HG03558 (cell line): Measurements from ENCODE around the gene ATP6V1G1.
"Not testable (repeated sequence)": the region's sequence is repeated elsewhere in the genome, so short reads cannot be mapped to it uniquely, and the experiment has no call there.

ENCODE experiments used
- ATAC-seq: cut with Tn5 transposase; IDR thresholded peaks from one replicate; pipeline ENCODE4 v1.9.1; 2021; ENCODE audit warnings: moderate number of reproducible peaks; ENCODE audit not compliant: unreplicated experiment; ENCODE audit errors: extremely low read depth

Gene ATP6V1G1

DNA sequence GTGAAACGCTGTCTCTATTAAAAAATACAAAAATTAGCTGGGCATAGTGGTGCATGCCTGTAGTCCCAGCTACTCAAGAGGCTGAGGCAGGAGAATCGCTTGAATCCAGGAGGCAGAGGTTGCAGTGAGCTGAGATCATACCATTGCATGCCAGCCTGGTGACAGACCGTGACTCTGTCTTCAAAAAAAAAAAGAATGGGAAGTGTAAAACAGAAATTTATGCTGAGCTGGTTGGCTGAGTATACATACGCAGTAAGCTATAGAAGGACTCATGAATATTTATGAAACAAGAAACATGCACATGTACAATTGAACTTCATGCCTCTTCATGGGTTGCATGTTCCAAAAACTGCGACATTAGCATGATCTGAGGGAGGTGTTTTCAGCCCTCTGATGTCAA, 10.8 kb upstream of the ATP6V1G1 start:
- ATAC-seq = not testable (repeated sequence)

DNA sequence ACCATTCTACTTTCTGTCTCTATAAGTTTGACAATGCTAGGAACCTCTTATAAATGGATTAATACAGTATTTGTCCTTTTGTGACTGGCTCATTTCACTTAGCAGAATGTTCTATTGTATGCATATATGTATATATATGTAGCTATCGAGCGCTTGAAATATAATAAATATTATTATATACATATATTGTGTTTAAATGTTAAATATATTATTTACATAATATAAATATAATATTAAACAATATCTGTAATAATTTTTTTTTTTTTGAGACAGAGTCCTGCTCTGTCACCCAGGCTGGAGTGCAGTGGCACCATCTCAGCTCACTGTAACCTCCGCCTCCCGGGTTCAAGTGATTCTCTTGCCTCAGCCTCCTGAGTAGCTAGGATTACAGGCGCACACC, 9.4 kb upstream of the ATP6V1G1 start:
- ATAC-seq = not testable (repeated sequence)

DNA sequence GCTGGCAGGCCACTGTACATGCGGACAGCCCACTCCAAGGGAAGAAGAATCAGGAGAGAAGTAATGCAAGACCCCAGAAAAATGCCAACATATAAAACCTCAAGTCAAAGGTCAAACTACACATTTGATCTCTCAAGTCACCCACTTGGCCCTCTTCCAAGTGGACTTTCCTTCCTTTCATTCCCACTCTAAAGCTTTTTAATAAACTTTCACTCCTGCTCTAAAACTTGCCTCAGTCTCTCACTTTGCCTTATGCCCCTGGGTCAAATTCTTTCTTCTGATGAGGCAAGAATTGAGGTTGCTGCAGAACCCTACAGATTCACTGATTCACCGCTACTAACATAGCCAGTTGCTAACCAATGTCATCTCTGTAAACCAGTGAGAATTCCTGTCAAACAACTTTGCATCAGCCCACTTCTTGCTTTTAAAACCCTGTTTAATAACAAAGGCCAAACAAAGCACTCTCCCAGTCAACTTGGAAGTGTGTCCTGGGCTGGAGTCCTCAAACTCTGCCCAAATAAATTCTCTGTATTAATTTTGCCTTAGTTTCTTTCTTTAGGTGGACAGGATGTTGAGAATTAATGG, 6.9 kb upstream of the ATP6V1G1 start:
- no peak for ATAC-seq

DNA sequence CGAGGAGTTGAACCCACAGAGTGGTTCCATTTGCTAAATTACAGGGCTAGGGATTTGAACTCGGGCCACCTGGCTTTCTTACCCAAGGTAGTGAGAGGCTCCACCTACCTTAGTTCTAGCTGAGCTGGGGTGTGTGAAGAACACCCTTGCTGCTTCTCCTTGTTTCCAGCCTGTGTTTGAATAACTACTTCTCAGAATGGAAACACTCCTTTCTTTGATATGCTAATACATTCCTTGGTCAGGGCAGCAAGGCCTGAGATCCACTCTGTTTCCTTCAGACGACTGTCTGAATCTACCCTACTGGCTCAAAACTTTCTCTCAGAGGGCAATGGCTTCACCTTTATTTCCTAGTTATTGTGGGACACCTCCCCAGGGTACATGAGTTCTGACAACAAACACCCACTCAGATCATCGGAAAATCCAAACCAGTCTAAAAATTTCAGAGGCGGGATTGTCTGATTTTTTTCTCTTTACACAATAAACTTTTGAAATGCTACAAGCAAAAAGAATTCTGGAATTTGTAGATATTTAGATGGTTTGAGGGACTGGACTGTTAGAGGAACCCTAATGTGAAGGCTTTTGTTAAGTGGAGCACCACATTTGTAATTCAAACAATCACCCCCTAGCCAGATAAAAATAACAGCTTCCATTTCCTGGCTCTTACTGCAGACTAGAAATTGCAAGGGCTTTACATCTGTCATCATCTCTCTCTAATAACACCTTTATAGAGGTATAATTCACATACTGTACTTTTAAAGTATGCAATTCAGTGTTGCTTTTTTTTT, 4.0 kb upstream of the ATP6V1G1 start:
- no peak for ATAC-seq

DNA sequence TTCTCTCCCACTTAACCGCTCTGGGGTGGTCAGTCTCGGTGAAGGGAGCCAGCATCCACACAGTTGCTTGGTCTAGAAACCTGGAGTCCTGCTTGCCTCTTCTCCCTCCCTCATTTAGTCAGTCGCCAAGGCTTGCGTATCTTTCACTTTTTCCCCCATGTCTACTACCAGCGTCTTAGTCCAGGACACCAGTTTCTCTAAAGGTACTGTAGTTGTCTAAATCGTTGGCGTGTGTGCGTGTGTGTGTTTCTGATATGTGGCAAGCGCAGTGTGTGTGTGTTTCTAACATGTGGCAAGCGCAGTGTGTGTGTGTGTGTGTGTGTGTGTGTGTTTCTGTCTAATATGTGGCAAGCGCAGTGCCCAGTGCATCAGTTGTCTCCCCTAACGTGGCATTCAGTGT, 641 bp downstream of the ATP6V1G1 start:
- ATAC-seq = no peak

DNA sequence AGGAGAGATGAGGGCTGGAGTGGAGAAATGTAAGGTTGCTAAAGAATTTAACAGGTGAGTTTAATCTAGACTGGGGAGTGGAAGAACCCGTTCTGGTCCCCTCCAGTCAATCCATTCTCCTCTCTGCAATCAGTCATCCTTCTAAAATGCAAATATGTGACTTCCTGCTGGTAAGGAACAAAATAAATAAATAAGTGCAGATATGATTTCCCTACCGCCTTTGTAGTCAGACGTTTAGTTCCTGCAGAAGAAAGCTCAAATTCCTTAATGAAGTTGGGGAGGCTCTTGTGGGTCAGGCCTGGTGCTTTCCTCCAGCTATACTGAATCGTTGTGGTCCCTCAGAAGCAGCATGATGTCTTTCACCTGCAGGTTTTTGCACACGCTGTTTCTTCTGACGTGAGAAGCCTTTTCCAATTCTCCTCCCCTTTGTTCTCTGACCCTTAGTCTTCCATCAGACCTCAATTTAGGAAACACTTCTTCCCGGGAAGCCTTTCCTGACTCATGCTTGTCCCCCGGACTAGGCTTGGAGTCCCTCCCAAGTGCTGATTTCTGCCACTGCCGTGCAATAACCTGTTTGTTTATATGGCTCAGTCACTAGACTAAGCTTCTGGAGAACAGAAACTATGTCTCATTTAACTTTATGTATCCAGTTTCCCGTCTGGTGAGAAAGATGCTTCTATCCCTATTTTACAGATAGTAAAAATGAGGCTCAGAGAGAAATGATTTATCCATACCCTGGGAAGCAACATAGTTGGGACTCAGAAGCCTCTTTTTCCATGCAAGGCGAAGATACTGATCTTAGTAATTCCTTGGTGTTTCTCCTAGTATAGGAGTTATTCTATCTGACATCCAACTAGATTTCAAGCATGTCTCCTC, 1.3 kb downstream of the ATP6V1G1 start:
- ATAC-seq = no peak

DNA sequence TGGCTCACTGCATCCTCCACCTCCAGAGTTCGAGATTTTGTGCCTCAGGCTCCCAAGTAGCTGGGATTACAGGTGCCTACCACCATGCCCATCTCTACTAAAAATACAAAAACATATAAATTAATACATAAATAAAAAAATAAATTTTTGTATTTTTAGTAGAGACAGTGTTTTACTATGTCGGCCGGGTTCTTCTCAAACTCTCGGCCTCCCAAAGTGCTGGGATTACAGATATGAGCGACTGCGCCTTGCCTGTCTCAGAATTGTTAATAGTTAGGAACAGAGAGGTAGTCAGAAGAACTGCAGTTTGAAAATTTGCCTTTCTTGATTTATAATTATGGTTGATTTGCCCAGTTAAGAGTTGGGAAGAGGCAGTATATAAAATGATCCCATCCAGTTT, 2.8 kb downstream of the ATP6V1G1 start:
- ATAC-seq = no peak

DNA sequence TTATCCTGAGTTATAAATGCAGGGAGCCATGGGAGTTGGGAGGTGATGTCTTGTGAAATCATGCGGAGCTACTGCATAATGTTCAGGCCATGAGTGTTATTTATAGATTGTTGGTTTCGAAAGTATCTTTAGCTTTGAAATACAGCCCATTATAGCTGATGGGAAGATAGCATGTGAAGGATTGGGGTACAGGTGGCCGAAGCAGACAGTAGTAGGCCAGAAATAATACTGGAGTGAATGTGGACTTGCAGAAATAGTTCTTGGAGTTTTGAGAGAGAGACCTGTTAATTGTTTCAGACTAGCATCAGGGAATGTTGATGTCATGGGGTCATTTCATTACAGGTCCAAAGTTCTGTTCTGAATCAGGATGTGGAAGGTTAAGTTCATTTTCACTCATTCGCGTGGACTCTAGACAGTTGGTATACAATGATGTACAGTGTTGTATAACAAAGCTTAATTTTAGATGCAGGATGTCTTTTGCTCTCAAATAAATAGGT, 3.8 kb downstream of the ATP6V1G1 start:
- no peak for ATAC-seq

DNA sequence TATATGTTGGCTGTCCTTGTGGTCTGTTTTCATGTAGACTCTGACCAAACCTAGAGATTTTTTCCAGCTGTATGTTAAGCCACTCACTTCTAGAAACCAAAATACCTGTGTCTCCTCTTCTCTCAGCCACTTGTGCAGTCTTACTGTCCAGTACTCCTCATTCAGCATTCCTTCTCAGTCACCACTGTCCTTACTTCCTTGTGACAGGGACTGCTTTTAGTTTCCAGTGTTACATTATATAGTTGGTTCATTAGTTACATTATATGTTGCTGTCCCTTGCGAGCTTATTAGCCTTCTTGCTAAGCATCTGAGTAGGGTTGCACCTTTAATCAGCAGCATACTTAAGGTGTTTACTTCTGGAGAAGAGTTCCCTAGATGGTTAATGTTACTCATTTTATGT, 4.3 kb downstream of the ATP6V1G1 start:
- no peak for ATAC-seq

DNA sequence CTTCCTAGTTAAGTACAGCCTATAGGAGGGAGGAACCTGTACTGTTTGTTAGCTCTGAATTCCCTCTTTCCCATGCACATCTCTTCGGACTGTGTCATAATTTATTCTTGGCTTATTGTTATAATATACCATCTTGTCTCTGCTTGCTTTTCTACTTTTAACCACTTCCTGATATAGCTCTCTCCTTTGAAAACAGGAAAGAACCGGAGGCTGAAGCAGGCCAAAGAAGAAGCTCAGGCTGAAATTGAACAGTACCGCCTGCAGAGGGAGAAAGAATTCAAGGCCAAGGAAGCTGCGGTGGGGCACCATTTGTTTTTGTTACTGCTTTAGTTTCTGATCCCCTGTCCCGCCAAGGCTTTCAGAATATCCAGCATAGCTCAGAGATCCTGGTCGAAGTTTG, 4.8 kb downstream of the ATP6V1G1 start:
- no peak for ATAC-seq

DNA sequence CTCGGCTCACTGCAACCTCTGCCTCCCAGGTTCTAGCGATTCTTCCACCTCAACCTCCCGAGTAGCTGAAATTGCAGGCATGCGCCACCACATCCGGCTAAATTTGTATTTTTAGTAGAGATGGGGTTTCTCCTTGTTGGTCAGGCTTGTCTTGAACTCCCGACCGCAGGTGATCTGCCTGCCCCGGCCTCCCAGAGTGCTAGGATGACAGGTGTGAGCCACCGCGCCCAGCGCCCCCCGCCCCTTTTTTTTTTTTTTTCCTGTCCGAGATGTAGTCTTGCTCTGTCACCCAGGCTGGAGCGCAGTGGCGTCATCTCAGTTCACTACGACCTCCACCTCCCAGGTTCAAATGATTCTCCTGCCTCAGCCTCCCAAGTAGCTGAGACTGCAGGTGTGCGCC, 6.6 kb downstream of the ATP6V1G1 start:
- ATAC-seq = no peak

DNA sequence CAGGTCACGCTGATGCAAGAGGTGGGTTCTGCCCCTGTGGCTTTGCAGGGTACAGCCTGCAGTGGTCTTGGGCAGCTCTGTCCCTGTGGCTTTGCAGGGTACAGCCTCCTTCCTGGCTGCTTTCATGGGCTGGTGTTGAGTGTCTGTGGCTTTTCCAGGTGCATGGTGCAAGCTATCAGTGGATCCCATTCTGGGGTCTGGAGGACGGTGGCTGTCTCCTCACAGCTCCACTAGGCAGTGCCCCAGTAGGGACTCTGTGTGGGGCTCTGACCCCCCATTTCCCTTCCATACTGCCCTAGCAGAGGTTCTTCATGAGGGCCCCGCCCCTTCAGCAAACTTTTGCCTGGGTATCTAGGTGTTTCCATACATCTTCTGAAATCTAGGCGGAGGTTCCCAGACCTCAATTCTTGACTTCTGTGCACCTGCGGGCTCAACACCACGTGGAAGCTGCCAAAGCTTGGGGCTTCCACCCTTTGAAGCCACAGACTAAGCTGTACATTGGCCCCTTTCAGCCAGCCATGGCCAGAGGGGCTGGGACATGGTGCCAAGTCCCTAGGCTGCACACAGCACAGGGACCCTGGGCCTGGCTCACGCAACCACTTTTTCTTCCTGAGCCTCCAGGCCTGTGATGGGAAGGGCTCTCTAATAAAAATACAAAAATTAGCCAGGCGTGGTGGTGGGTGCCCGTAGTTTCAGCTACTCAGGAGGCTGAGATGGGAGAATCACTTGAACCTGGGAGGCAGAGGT, 13.1 kb downstream of the ATP6V1G1 start:
- ATAC-seq = not testable (repeated sequence)

DNA sequence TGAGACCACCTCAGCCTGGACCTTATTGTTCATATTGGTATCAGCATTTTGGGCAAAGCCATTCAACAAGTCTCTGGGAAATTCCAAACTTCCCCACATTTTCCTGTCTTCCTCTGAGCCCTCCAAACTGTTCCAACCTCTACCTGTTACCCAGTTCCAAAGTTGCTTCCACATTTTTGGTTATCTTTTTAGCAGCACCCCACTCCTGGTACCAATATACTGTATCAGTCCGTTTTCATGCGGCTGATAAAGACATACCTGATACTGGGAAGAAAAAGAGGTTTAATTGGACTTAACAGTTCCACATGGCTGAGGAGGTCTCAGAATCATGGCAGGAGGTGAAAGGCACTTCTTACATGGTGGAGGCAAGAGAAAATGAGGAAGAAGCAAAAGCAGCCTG, 14.2 kb downstream of the ATP6V1G1 start:
- not testable (repeated sequence) for ATAC-seq

DNA sequence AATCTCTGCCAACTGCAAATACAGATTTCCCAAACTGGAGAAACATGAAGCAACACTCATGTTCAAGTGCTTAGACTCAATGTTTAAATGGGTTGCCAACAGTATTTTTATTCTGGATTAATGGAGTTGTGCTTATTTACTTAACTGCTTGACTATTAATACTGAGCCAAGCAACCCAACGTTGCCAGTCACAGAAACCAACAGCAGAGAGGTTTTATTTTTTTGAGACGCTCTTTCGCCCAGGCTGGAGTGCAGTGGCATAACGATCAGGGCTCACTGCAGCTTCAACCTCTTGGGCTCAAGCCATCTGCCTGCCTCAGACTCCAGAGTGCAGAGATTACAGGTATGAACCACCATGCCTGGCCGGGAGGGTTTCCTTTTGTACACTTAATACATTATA, 15.1 kb downstream of the ATP6V1G1 start:
- no peak for ATAC-seq

DNA sequence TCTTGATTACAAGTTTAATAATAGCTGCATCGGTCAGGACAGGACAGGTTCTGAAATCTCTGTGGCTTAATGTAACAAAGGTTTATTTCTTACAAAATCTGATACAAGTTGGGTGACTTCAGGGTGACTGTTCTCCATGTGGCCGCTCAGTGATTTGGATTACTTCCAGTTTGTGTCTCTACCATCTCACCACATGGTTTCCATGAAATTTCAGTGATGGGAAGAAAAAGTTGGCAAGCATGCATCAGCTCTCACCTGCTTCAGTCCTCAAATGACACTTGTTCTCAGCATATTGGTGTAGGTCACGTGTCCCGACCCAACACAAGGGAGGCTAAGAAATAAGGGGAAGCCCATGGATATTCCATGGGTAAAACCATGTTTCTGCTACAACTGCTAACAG, 15.7 kb downstream of the ATP6V1G1 start:
- no peak for ATAC-seq

DNA sequence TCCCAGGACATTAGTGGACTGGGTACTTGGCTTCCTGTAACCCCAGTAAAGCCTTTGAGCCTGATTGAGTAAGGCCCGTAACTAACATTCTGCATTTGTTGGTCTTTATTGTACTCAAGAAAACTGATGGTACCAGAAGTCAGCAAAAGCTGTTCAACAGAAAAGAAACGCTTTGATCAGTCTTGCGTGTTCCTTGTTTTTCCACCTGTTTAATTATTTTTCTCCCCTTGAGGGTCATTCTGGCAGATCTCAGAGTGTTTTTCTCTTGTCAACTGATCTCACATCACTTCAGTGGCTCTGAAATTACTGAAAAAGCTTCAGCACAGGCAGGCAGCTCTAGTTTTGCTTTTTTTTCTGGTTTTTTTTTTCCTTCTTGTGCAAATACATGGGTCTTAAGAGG, 17.4 kb downstream of the ATP6V1G1 start:
- no peak for ATAC-seq

DNA sequence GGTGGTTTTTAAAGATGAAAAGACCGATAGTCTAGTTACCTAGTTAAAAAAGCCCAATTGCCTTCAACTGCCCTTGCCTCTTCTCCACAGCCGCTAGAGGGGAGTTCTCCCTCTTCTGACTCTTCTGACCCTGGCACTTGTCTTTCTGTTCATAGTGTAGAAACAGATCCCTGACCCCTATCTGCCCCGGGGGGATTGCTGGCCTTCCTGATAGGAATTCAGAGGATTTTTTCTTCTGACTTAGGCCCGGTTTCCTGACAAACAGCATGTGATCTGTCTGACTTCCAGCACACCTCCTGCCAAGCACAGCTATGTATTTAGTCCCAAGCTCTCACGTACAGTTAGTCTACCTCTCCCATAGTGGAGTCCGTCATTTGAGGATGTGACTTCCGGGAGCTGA, 18.5 kb downstream of the ATP6V1G1 start:
- no peak for ATAC-seq

DNA sequence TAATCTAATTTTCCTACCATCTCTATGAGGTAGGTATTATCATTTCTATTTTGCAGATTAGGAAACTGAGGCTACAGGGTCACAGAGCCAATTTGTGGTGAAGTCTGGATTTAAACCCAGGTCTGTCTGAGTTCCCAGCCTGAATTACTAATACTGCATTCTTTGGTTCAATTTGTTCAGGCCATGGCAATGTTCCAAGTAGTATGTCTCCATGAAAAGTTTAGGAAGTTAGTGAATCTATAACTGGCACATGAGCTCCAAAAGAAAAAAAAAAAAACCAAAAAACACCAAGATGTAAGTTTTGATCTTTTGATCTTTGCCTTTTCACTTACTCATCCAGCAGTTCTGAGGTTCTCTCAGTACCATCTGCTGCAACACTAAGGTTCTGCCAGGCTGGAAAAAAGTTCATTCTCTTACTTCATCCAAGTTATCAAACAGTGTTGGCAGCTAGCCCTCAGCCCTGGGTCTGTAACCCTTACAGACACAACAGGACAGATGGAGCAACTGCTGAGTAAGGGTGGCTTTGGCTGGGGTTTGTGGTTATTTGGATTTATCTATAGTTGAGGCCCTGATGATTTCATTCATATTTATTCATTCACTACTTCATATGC, 19.1 kb downstream of the ATP6V1G1 start:
- no peak for ATAC-seq

DNA sequence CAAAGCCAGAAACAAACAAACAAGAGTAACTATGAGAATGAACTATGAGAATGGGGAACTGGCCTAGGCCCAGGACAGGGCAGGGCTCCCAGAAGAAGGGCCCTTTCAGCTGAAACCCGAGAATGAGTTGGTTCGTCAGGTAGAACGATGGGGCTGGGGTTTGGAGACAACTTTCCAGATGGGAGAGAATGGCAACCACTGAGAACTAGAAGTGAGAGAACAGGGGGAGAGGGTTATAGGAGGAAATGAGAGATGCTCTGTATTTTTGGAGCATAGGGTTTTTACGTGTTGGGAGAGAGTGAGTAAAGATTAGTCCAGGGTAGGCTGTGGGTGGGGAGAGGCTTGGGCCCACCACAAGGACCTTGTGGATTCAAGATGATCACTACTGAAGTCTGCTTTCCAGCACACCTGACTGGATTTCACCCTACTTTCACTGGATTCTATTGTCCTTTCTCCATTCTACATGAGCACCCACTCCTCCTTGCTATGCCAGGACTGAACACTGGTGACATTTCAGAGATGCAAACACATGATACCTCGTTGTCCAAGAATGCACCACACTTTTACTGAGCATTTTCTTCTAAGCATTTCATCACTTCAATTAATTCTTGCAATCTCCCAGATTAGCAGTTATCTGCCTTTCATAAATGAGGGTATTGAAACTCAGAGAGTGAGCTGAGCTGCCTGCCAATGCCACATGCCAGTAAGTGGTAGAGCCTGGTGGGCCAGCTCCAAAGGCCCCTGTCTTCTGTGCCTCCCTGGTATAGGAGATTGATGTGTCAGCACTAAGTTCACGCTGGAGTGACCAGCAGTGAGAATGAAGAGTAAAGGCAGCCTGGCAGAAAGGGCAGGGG, 20.3 kb downstream of the ATP6V1G1 start:
- ATAC-seq = no peak
